GM20000 (cell line): ENCODE data around the gene KIF1C.
A peak's percentile ranks its signal among the peaks of the same experiment; 100 is the strongest.

Source experiments
- DNase-seq: peaks from one replicate; pipeline ENCODE4 v3.0.0; 2012; ENCODE audit warnings: low spot score
- TF ChIP-seq, protein P1 (sequence below): IDR thresholded peaks from 2 replicates; pipeline ENCODE4 v1.5.1; 2012; ENCODE audit warnings: mild to moderate bottlenecking, control low read depth; ENCODE audit errors: extremely low read depth, missing control alignments

KIF1C gene

DNA sequence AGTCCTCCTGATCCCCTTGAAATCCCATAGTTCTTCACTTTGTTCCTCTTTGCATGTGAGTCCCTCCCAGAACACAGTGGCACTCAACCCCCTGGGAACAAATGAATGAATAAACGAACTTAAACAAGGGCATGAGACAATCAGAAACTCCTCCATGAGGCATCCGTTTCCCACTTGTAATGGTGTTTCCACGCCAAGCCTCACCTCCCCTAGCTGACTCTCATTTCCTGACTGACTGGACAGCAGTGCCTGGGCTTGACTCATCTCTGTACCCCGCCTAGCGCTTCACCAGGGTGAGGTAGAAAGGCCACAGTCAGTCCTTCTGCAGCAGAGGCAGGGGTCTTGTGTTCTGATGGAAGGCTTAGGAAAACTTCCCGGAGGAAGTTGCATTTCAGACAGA, 14.2 kb downstream of the KIF1C start:
- peak; percentile 66 for DNase-seq
- TF ChIP-seq, protein P1, sequence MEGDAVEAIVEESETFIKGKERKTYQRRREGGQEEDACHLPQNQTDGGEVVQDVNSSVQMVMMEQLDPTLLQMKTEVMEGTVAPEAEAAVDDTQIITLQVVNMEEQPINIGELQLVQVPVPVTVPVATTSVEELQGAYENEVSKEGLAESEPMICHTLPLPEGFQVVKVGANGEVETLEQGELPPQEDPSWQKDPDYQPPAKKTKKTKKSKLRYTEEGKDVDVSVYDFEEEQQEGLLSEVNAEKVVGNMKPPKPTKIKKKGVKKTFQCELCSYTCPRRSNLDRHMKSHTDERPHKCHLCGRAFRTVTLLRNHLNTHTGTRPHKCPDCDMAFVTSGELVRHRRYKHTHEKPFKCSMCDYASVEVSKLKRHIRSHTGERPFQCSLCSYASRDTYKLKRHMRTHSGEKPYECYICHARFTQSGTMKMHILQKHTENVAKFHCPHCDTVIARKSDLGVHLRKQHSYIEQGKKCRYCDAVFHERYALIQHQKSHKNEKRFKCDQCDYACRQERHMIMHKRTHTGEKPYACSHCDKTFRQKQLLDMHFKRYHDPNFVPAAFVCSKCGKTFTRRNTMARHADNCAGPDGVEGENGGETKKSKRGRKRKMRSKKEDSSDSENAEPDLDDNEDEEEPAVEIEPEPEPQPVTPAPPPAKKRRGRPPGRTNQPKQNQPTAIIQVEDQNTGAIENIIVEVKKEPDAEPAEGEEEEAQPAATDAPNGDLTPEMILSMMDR: no peak

DNA sequence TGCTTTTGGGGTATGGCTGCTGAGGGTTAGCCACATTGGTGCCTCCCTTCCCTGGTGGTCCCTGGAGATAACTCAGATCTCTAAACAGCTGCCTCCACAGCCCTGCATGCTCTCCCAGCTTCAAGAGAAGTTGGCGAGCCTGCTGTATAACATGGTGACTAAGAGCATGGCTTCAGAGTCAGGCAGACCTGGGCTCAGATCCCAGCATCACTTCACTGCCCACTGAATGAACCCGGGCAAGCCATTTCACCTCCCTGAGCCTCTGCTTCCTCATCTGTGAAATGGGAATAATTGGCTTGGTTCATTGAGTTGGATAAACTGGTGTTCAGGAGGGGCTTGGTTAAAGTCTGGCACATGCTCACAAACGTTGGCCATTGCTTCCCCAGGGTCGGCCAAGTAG, 16.6 kb downstream of the KIF1C start:
- TF ChIP-seq, protein P1: no peak
- DNase-seq: no peak

DNA sequence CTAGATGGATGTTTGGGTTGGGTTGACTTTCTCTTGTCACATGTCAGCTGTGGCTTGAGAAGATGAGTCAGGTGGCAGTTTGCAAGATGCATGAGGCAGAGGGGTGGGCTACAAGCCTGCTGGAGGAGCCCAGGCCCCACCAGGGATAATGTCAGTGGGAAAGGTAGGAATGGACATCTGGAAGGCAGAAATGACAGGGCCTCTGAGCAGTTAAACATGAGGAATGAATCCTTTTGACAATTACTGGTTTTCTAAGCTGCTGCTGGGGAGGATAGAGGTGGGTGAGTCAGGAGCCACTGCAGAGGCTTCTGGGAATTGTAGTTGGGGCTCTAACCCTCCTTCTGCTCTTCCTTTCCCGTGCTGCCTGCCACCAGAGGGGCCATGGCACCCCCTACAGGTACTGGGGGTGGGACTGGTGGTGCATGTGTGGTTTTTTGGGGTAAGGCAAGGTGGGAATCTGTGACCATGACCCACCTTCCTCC, 21.8 kb downstream of the KIF1C start:
- peak; percentile 60 for DNase-seq
- TF ChIP-seq, protein P1: no peak

DNA sequence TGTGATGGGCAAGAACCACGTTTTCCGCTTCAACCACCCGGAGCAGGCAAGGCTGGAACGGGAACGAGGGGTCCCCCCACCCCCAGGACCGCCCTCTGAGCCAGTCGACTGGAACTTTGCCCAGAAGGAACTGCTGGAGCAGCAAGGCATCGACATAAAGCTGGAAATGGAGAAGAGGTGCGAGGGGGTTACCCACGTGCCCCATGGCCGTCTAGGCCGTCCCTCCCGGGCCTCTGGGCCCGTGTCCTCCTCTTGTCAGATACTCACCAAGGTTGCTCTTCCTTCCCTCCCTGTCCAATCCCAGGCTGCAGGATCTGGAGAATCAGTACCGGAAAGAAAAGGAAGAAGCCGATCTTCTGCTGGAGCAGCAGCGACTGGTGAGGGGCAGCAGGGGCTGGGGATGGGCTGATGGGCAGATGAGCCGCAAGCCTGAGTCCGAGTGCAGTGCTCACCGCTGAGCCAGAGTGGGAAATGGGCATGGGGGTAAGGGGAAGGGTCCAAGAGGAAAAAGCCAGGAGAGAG, 22.8 kb downstream of the KIF1C start:
- TF ChIP-seq, protein P1: no peak
- DNase-seq: no peak

DNA sequence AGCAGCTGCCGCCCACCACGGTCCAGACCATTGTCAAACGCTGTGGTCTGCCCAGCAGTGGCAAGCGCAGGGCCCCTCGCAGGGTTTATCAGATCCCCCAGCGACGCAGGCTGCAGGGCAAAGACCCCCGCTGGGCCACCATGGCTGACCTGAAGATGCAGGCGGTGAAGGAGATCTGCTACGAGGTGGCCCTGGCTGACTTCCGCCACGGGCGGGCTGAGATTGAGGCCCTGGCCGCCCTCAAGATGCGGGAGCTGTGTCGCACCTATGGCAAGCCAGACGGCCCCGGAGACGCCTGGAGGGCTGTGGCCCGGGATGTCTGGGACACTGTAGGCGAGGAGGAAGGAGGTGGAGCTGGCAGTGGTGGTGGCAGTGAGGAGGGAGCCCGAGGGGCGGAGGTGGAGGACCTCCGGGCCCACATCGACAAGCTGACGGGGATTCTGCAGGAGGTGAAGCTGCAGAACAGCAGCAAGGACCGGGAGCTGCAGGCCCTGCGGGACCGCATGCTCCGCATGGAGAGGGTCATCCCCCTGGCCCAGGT, 24.5 kb downstream of the KIF1C start:
- DNase-seq: no peak
- TF ChIP-seq, protein P1: no peak

DNA sequence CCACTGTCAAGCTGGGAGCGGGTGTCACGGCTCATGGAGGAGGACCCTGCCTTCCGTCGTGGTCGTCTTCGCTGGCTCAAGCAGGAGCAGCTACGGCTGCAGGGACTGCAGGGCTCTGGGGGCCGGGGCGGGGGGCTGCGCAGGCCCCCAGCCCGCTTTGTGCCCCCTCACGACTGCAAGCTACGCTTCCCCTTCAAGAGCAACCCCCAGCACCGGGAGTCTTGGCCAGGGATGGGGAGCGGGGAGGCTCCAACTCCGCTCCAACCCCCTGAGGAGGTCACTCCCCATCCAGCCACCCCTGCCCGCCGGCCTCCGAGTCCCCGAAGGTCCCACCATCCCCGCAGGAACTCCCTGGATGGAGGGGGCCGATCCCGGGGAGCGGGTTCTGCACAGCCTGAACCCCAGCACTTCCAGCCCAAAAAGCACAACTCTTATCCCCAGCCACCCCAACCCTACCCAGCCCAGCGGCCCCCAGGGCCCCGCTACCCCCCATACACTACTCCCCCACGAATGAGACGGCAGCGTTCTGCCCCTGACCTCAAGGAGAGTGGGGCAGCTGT, 25.9 kb downstream of the KIF1C start:
- TF ChIP-seq, protein P1: no peak
- no peak for DNase-seq

DNA sequence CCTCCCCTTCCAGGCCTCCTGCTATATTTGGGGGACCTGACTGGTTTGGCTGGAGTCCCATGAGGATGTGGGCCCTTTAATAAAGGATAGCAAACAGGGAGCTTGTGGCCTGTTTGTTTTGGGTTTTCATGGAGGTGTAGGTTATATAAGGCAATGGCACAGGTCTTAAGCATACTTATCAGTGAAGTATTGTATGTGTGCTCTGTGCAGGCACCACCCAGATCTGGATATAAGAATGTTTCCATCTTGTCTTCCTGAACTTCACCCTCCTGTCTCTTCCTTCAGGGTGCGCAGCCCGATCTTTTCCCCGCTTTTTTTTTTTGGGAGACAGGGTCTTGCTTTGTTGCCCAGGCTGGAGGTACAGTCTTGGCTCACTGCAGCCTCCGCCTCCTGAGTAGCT, 26.9 kb downstream of the KIF1C start:
- no peak for DNase-seq
- TF ChIP-seq, protein P1: no peak
